HG02610 (cell line): ENCODE results near the gene UGCG.
"Not testable (repeated sequence)": the region's sequence is repeated elsewhere in the genome, so short reads cannot be mapped to it uniquely, and the experiment has no call there.

Experiments
- ATAC-seq: cut with Tn5 transposase; IDR thresholded peaks from one replicate; pipeline ENCODE4 v1.9.1; 2021; ENCODE audit warnings: mild to moderate bottlenecking, moderate library complexity; ENCODE audit not compliant: unreplicated experiment

The UGCG gene

DNA sequence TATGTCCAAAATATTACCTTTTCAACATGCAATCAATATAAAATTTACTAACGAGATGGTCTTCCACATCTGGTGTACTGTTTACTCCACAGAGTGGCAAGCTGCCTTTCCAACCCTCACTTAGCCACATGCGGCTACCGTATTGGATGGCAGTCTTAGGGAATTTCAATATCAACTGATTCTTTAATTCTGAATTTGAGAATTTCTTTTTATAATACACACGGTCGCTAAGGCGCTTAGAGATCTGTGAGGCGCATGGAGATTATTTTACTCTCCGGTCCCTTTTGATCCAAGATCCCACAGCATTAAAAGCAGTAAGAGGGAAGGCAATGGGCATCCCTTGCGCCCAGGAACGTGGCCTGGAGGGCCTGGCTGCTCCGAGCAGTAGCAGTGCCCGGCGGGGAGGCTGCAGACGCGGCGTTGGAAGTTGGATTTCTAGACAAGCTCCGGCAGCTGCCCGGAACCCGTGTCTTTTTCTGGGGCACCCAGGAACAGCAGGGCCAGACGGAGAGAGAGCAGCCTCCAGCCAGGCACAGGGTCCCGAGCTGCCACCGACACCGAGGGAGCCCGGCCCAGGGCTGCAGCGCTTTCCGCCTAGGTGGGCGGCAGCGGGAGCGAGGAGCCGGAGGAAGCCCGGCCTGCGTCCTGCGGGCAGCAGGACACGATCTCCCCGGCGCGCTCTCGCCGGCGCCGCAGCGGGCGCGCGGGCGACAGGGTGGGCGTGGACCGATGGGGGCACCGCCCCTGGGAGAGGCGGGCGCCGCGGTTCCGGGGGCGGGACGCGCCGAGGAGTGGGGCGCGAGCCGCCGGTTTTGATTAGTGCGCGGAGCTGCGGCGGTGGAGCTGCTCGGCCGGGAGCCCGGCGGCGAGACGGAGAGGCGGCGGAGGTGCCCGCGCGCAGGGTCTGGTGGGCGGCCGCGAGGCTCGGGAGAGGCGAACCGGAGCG, at the start of gene UGCG:
UGCG (plus strand) TSS at position 819 of the 946 bp plus-strand sequence. CDS start 402 bp downstream, outside the sequence.
- peak; percentile 85 for ATAC-seq

DNA sequence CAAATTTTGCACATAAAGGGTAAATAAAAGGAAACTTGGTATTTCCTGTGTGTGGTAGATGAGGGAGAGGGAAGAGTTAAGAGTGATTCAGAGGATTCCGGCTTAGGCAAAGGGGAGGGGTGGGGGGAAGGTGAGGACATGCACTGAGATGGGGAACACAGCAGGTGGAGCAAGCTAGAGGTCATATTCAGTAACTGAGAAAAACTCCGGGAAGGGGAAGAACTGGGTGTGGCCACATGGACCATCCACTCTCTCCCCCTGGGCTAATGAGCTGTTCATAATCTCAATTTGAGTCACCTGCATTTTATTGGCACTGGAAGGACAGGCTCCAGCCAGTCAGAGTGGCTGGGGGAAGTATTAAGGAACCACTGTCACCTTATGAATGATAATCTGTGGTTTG, 45.1 kb upstream of the UGCG start:
- ATAC-seq = no peak

DNA sequence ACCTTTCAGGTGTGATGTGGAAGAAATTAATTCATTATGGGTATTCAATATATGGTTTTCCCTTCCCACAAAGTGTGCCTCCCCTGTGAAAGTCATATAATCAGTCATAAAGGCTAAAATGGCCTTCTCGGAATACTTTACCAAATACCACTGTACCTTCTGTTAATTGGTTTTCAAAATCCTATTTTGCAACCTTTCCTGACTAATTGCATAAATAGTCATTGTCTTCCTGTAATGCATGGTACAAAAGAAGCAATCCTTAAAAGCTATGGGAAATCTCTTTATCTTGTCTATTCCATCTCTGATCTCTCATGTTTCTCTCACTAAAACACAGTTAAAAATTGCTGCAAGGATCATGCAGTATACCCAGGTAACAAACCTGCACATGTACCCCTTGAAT, 44.3 kb upstream of the UGCG start:
- ATAC-seq = no peak

DNA sequence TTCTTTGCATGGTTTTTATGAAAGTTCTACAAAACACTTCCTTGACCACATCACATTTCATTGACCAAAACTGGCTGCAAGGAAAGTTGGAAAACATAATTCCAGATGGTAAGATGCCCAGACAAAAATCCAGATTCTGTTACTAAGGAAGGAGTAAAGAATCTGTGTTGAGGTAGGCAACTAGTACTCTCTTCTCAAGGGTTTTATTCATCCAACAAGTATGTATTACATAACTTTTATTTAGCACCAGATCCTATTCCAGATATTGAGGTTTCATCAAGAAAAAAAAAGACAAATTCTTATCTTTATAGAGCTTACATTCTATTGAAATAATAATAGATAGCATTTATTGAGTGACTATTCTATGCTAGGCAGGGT, 43.2 kb upstream of the UGCG start:
- ATAC-seq = no peak

DNA sequence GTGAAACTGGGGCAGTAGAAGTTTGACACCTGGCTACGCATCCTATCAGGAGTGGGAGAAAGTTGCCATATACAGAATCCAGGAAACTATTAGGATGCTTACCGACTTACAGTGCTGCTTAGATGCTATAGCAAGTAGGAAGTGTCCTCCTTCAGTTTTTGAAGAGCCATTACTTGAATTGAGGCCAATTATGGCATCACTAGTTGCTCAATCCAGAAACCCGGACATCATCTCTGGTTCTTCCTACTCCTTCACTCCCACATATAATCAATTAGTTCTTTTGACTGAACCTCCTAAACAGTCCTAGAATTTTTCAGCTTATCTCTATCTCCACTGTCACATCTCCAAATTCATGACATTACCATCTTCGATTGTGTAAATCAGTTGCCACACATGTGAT, 41.8 kb upstream of the UGCG start:
- no peak for ATAC-seq

DNA sequence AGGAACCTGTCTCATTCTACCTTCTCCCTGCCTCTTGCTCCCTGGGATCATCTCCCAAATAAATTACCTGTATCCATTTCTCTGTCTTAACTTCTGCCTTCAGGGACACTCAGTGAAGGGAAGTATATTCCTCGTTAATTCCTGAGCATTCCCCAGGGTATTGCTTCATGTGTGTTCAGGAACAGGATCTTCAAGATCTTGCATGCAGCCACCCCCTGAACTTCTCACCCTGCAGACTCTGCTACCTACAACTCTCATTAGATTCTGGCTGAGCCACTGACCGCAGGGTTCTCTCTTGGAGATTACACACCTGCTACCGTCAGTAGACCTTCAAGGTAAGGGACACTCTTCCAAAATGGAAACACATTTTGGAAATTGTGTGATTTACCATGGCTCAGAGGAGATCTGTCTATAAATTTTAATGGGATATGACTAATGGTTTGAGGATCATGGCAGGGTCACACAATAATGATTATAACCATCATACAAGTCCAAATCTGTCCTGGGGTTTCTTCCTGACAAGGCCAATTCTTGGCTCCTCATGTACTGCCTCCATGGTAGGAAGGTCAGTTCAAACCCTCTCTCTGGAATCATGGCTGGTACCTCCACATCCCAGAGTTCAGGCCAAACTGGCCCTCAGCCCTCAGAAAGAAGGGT, 38.9 kb upstream of the UGCG start:
- no peak for ATAC-seq

DNA sequence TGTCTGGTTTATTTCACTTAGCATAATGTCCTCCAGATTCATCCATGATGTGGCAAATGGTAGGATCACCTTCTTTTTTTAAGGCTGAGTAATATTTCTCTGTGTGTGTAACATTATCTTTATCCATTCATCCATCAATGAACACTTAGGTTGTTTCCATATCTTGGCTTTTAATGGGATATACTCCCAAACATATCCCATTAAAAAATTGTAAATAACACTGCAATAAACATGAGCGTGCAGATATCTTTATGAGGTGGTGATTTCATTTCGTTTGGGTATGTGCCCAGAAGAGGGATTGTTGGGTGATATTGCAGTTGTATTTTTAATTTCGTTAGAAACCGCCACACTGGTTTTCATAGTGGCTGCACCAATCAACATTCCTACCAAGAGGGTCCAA, 36.2 kb upstream of the UGCG start:
- ATAC-seq = no peak

DNA sequence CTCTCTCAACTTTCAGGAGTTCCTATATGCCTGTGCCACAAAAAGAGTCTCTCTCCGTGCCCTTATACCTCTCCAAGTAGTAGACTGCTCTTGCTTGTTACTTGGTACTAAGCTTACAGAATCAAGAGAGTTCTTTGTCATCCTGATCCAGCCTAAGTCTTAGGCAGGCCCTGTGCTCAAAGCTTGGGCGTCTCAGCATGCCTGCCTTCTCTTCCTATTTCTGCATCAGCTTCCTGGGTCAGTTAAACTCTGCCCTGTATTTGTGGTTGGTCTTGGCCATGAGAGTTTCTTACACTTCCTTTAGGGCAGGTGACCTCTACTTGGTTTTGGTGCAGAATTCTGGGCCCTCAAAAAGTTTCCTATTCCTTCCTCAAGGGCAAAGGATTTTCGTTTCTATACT, 33.0 kb upstream of the UGCG start:
- ATAC-seq = no peak

DNA sequence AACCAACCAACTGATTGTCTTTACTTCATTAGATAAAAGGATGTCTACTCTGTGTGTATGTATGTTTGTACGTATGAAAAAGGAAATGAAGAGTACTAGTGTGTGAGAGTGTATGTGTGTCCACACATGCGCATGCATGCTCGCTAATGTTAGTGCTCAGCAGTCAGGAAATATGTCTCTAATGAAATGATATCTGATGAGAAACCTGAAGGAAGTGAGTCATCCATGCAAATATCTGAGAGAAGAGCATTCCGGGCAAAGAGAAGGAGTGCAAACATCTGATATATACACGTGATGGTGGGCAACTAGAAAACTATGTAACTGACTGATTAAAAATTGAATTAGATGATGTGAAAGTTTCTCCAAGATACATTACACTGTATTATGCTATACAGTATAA, 29.6 kb upstream of the UGCG start:
- no peak for ATAC-seq

DNA sequence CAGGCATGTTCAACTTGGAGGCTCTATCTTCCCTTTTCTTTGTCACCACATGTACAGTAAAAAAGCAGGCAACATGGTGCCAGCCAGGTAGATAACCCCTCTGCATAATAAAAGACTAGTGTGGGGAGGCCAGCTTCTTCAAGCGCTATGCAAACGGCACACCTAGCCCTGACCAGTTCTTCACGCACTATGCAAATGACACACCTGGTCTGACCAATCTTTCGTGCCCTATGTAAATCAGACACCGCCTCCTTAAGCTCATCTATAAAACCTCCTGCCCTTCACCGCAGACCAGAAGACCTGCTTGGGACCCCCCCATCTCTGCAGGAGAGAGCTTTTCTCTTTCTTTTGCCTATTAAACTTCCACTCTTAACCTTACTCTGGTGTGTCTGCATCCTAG, 28.1 kb upstream of the UGCG start:
- ATAC-seq = no peak

DNA sequence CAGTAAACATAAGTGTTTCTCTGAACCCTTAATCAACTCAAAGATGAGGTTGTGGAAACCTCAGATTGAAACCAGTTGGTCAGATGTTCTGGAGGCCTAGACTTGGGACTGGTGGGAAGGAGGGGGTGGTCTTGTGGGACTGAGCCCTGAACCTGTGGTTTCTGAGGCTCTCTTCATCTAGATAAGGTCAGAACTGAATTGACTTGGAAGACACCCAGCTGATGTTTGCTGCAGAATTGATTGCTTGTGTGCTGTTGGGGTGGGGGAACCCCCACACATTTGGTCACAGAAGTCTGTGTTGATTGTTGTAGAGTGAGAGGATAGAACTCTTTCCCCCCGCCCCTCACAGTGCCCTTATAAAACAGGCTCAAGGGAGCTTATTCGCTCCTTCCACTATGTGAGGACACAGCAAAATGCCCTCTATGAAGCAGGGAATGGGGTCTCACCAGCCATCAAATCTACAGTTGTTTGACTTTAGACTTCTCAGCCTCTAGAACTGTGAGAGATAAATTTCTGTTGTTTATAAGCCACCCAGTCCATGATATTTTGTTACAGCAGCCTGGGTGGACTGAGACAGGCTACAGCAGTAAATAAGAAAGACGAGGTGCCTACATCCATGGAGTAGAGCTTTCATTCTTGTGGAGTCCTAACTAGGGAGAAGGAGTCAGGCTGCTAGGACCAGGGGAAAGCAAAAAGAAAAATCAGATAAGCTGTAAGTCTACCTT, 25.7 kb upstream of the UGCG start:
- peak; percentile 57 for ATAC-seq

DNA sequence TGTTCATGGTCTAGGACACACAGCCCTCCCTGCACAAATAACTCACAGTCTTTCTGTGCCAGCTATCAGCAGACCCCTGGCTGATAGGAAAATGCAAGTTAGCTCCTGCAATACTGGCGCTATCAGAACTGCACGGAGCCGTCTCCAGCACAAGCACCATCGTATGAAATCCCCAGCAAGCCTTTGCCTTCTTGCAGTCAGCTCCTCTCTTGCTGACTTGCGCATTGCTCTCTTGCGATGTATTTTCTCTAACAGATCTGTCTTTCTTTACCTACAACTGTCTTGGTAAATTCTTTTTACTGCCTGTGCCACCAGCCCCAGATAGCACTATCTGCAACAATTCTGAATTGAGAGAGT, 25.1 kb upstream of the UGCG start:
- ATAC-seq = no peak

DNA sequence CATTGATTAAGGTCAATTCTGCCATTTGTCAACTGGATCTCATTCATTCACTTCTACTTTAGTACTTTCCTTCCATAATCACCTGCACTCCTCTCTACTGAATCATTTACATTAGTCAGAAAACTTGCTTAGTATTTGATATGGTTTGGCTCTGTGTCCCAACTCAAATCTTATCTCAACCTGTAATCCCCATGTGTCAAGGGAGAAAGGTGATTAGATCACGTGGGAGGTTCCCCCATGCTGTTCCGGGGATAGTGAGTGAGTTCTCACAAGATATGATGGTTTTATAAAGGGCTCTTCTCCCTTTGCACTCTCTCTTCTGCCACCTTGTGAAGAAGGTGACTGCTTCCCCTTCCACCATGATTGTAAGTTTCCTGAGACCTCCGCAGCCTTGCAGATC, 23.7 kb upstream of the UGCG start:
- ATAC-seq = no peak

DNA sequence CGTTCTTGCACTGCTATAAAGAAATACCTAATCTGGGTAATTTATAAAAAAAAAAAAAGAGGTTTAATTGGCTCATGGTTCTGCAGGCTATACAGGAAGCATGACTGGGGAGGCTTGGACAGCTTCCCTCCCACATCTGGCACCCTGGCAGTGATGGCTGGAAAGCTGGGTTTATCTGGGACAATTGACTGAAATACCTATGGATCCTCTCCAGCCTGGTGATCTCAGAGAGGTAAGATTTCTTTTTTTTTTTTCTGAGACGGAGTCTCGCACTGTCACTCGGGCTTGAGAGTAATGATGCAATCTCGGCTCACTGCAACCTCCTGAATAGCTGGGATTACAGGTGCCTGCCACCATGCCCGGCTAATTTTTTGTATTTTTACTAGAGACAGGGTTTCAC, 22.7 kb upstream of the UGCG start:
- ATAC-seq = no peak

DNA sequence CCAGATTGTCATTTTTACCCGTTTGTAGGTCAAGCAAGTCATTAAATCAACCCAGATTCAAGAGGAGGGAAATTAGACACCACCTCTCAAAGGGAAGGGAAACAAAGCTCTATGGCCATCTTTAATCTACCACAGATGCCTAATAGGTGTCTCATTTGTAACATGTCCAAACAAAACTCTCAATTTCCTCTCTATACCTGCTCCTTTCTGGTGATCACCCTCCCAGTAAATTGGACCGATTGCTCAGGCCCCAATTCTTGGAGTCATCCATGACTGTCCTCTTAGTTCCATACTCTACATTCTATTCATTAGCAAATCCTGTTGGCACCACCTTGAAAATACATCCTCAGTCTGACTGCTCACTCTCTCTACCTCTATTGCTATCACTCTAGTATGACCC, 22.1 kb upstream of the UGCG start:
- no peak for ATAC-seq

DNA sequence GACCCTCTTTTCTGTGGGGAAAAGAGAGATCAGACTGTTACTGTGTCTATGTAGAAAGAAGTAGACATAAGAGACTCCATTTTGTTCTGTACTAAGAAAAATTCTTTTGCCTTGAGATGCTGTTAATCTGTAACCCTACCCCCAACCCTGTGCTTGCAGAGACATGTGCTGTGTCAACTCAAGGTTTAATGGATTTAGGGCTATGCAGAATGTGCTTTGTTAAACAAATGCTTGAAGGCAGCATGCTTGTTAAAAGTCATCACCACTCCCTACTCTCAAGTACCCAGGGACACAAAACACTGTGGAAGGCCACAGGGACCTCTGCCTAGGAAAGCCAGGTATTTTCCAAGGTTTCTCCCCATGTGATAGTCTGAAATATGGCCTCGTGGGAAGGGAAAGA, 21.3 kb upstream of the UGCG start:
- ATAC-seq = not testable (repeated sequence)

DNA sequence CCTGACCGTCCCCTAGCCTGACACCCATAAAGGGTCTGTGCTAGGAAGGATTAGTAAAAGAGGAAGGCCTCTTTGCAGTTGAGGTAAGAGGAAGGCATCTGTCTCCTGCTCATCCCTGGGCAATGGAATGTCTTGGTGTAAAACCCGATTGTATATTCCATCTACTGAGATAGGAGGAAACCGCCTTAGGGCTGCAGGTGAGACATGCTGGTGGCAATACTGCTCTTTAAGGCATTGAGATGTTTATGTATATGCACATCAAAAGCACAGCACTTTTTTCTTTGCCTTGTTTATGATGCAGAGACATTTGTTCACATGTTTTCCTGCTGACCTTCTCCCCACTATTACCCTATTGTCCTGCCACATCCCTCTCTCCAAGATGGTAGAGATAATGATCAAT, 20.9 kb upstream of the UGCG start:
- not testable (repeated sequence) for ATAC-seq

DNA sequence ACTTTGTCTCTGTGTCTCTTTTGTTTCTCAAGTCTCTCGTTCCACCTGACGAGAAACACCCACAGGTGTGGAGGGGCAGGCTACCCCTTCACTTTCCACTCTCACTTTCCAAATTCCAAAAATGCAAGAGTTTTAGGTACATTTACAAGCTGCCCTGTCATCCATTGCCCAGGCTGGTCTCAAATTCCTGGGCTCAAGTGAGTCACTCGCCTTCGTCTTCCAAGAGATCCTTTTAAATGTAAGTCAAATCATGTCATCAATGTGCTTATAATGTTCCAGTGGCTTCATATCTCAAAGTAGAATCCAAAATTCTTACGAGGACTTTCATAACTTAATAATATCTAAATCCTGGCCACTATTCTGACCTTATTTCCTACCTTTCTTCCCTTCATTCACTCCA, 20.4 kb upstream of the UGCG start:
- no peak for ATAC-seq

DNA sequence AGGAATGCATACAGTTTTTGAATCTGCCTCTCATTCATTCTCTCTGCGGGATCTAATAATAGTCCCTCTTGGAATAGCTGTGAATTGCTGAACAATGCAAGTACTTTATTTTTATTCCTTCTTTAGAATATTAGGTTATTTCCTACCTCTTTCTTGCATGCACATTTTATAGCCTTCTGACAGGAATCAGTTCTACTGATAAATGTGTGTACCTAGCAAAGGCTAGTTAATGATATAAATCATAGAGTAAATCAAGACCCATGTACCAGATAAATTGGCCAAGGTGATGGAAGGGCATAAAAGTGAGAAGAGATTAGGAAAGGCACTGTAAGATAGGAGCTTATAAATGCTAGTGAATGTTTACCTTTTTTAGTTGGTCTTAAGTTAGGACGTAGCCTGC, 19.2 kb upstream of the UGCG start:
- no peak for ATAC-seq

DNA sequence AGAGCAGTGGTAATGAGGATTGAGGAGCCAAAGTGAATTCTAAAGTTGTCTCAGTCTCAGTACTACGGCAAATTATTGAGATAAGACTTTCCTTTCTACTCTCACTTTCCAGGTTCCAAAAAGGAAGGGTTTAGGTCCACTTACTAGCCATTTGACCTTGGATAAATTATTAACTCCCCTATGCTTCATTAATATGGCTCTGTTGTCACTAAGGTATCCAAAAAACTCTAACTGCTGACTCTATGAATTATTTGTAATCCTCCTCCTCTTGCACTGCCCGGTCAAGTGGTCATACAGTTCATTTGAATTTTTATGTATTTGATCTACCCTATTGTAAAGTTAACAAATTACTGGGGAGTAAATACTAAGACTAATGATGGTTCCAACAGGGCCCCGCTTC, 17.7 kb upstream of the UGCG start:
- no peak for ATAC-seq

DNA sequence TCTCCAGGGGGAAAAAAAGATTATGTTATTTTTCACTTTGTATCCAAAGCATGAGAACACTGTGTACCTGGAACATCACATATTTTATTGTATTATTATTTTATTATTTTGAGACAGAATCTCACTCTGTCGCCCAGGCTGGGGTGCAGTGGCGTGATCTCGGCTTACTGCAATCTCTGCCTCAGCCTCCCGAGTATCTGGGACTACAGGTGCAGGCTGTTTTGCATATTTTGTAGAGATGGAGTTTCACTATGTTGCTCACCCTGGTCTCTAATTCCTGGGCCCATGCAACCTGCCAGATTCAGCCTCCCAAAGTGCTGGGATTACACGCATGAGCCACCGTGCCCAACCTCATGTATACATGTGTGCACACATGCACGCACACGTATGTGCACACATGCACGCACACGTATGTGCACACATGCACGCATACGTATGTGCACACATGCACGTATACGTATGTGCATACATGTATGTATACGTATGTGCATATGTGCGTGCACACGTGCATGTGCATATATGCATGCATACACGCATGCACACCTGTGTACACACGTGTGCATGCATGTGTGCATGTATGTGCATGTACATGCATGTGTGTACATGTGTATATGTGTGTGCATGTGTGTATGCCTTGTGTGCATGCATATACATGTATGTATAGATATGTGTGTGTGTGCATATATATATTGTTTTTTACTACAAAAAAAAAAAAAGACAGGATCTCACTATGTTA, 9.5 kb upstream of the UGCG start:
- no peak for ATAC-seq
